ENCODE results near the gene SLC25A48. TPM values are rescaled to one million over a fixed set of nuclear protein-coding genes. Genes with fewer than 3 reads are reported as not detected.

Gene SLC25A48
- total and polyA plus RNA-seq, 2 donors (not counting 1 experiment from before 2014, with no cell fraction given): not detected

DNA sequence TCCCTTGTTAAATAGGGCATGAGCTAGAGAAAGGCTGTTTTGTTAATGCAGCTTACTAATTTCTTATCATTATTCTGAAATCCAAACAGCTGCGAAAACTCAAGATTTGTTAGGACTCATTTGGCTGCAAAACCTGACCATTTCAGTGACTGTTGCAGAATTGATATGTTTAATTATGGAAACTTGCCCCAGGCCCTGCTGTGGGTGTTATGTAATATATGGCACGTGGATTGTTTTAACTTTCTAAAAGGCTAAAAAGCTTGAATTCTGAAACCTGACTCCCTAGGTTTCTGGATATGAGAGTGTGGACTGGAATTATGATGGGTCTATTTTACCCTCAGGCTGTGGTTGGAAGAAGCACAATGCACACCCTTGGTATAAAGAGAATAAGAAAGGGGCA, 56.8 kb downstream of the SLC25A48 start:
- H3K27ac ChIP-seq (ENCODE audit: insufficient read depth, low read length): no peak overlapping the region

DNA sequence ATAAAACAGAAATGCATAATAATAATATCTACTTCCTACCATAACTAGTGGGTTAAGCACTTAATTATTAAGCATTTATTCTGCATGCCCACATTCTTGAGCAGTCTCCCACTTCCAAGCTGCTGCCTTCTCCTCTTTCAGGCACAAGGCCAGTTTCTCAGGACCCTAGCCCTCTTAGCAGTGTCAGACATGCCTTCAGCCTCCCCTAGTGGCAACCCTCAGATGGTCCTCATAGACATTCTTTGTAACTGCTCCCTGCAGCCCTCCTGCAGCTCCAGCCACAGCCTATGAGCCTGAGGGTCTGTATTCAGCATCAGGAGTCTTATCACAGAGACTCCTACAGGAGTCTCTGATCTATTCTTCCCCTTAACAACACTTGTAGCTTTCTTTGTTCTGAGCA, 57.3 kb downstream of the SLC25A48 start:
- no peak overlapping the region for H3K4me2 ChIP-seq (ENCODE audit: extremely low read depth, insufficient read depth, low read length)
- H3K27ac ChIP-seq (ENCODE audit: insufficient read depth, low read length): no peak overlapping the region

More for the DNA sequence above, 56.8 kb downstream of the SLC25A48 start:
- no peaks in the 10 kb centered on the region for H3K36me3 ChIP-seq (ENCODE audit: control insufficient read depth, insufficient read depth, low read length)
- no peaks in the 10 kb centered on the region for H4K20me1 ChIP-seq (ENCODE audit: control insufficient read depth, extremely low read depth, insufficient read depth, low read length)
- no peaks in the 10 kb centered on the region for H3K9me3 ChIP-seq (ENCODE audit: control insufficient read depth, insufficient read depth, low read depth, low read length)
- H3K4me3 ChIP-seq (replicated peaks in 1 of 4; ENCODE audit: control extremely low read depth in 1 of 4, insufficient read depth in 1 of 4, low read depth in 3 of 4, low read length in 4 of 4): no peak overlapping the region
- TF ChIP-seq, protein P1, sequence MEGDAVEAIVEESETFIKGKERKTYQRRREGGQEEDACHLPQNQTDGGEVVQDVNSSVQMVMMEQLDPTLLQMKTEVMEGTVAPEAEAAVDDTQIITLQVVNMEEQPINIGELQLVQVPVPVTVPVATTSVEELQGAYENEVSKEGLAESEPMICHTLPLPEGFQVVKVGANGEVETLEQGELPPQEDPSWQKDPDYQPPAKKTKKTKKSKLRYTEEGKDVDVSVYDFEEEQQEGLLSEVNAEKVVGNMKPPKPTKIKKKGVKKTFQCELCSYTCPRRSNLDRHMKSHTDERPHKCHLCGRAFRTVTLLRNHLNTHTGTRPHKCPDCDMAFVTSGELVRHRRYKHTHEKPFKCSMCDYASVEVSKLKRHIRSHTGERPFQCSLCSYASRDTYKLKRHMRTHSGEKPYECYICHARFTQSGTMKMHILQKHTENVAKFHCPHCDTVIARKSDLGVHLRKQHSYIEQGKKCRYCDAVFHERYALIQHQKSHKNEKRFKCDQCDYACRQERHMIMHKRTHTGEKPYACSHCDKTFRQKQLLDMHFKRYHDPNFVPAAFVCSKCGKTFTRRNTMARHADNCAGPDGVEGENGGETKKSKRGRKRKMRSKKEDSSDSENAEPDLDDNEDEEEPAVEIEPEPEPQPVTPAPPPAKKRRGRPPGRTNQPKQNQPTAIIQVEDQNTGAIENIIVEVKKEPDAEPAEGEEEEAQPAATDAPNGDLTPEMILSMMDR (conservative IDR thresholded peaks at IDR 0.05 in 1 of 2, IDR thresholded peaks at IDR 0.05 in 1 of 2; ENCODE audit: low read depth in 1 of 2, low read length in 2 of 2): no peak
- TF ChIP-seq EZH2 (IDR thresholded peaks at IDR 0.05; ENCODE audit: low read length, missing control alignments): no peak
- H3K4me1 ChIP-seq (ENCODE audit: control insufficient read depth, extremely low read depth, insufficient read depth, low read length): no peaks in the 10 kb centered on the region
- H3K9ac ChIP-seq (ENCODE audit: insufficient read depth, low read length): no peak overlapping the region
- DNase-seq (ENCODE audit: low read depth in 2 of 2): peak in 1 of 2 donors; percentile 58
- no peak overlapping the region for H2AFZ ChIP-seq (ENCODE audit: low read length)
- H3K79me2 ChIP-seq (ENCODE audit: control insufficient read depth, insufficient read depth, low read length): no peaks in the 10 kb centered on the region
- no peaks in the 10 kb centered on the region for H3K27me3 ChIP-seq (ENCODE audit: control insufficient read depth, insufficient read depth, low read length)
- no peak overlapping the region for H3K4me2 ChIP-seq (ENCODE audit: extremely low read depth, insufficient read depth, low read length)

GRCh38 chr5:135894276-135894675, 59.8 kb downstream of the SLC25A48 start:
- Histone ChIP-seq H2AFZ (ENCODE audit: low read length) (no peak overlapping the region), H3K9ac (ENCODE audit: insufficient read depth, low read length) (no peak overlapping the region), H3K4me2 (ENCODE audit: extremely low read depth, insufficient read depth, low read length) (no peak overlapping the region), H3K79me2 (ENCODE audit: control insufficient read depth, insufficient read depth, low read length) (no peaks in the 10 kb centered on the region), H3K27me3 (ENCODE audit: control insufficient read depth, insufficient read depth, low read length) (peaks cover 7% of the 10 kb centered on the region), H3K4me3 (replicated peaks in 1 of 4; ENCODE audit: control extremely low read depth in 1 of 4, insufficient read depth in 1 of 4, low read depth in 3 of 4, low read length in 4 of 4) (no peak overlapping the region), H3K4me1 (ENCODE audit: control insufficient read depth, extremely low read depth, insufficient read depth, low read length) (no peaks in the 10 kb centered on the region), H3K9me3 (ENCODE audit: control insufficient read depth, insufficient read depth, low read depth, low read length) (no peaks in the 10 kb centered on the region), H4K20me1 (ENCODE audit: control insufficient read depth, extremely low read depth, insufficient read depth, low read length) (no peaks in the 10 kb centered on the region), H3K36me3 (ENCODE audit: control insufficient read depth, insufficient read depth, low read length) (no peaks in the 10 kb centered on the region), H3K27ac (ENCODE audit: insufficient read depth, low read length) (no peak overlapping the region)
- TF ChIP-seq, protein P1 (conservative IDR thresholded peaks at IDR 0.05 in 1 of 2, IDR thresholded peaks at IDR 0.05 in 1 of 2; ENCODE audit: low read depth in 1 of 2, low read length in 2 of 2): no peak
- no peak for TF ChIP-seq EZH2 (IDR thresholded peaks at IDR 0.05; ENCODE audit: low read length, missing control alignments)
- no peak for DNase-seq (ENCODE audit: low read depth in 2 of 2)

More for the DNA sequence above, 57.3 kb downstream of the SLC25A48 start:
- no peak for DNase-seq (ENCODE audit: low read depth in 2 of 2)
- TF ChIP-seq, protein P1 (conservative IDR thresholded peaks at IDR 0.05 in 1 of 2, IDR thresholded peaks at IDR 0.05 in 1 of 2; ENCODE audit: low read depth in 1 of 2, low read length in 2 of 2): peak in 1 of 2 donors; percentile 19
- TF ChIP-seq EZH2 (IDR thresholded peaks at IDR 0.05; ENCODE audit: low read length, missing control alignments): no peak
- Histone ChIP-seq H3K36me3 (ENCODE audit: control insufficient read depth, insufficient read depth, low read length) (no peaks in the 10 kb centered on the region), H2AFZ (ENCODE audit: low read length) (no peak overlapping the region), H3K27me3 (ENCODE audit: control insufficient read depth, insufficient read depth, low read length) (no peaks in the 10 kb centered on the region), H3K4me3 (replicated peaks in 1 of 4; ENCODE audit: control extremely low read depth in 1 of 4, insufficient read depth in 1 of 4, low read depth in 3 of 4, low read length in 4 of 4) (no peak overlapping the region), H3K4me1 (ENCODE audit: control insufficient read depth, extremely low read depth, insufficient read depth, low read length) (no peaks in the 10 kb centered on the region), H4K20me1 (ENCODE audit: control insufficient read depth, extremely low read depth, insufficient read depth, low read length) (no peaks in the 10 kb centered on the region), H3K79me2 (ENCODE audit: control insufficient read depth, insufficient read depth, low read length) (no peaks in the 10 kb centered on the region), H3K9me3 (ENCODE audit: control insufficient read depth, insufficient read depth, low read depth, low read length) (no peaks in the 10 kb centered on the region), H3K9ac (ENCODE audit: insufficient read depth, low read length) (no peak overlapping the region)

All from fibroblast of lung (primary cell).